OCI-LY1 (cell line): ENCODE measurements around the gene LSM14A.

Experiments
- CTCF ChIP-seq: fragments of 200-600 bp; sonication (generic), shearing (Covaris generic); IDR thresholded peaks from 2 replicates; pipeline ENCODE4 v1.5.1; 2017; ENCODE audit warnings: mild to moderate bottlenecking, antibody characterized with exemption, low read length, moderate library complexity, mixed read lengths
- EZH2 ChIP-seq: fragments of 200-600 bp; sonication (generic), shearing (Covaris generic); IDR thresholded peaks from 2 replicates; pipeline ENCODE4 v1.8.0; 2017; ENCODE audit warnings: borderline replicate concordance, mixed run types, mild to moderate bottlenecking, antibody characterized with exemption, low read length, moderate library complexity, mixed read lengths

- TF ChIP-seq CTCF (no peak), EZH2 (no peak)
Observed at GRCh38 chr19:34154401-34154800, 17.9 kb upstream of the LSM14A start.
